Cerebellar cortex (tissue), 1 donor: ENCODE results near the gene TBX1.
A peak's percentile ranks its signal among the peaks of the same experiment; 100 is the strongest.

ENCODE experiments used
- DNase-seq: peaks from one replicate; pipeline ENCODE4 v3.0.0-alpha.2; 2015; ENCODE audit warnings: low spot score

TBX1 gene

GRCh38 chr22:19738664-19739447, 21.7 kb upstream of the TBX1 start:
- DNase-seq: no peak

- DNase-seq: no peak
Measured at GRCh38 chr22:19739448-19739895, 21.1 kb upstream of the TBX1 start.

- no peak for DNase-seq
Measured at GRCh38 chr22:19739911-19740449, 20.6 kb upstream of the TBX1 start.

DNA sequence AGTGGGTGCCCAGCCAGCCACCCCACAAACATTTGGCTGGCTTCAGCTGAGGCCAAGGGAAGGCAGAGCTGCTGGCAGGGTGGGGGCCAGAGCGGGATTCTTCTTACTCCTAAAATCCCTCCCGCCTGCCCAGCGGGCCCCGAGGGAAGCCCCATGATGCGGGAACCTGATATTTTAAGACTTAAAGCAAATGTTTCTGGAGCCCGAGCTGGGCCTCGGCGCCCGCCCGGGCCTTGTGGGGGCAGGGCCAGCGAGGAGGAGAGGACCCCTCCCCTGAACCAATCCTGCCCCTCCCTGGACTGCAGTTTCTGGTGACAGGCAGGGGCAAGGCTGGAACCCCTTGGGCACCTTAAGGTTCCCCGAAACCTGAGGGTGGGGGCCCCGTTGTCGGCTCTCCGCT, 20.0 kb upstream of the TBX1 start:
- DNase-seq: no peak

GRCh38 chr22:19741053-19741452, 19.5 kb upstream of the TBX1 start:
- DNase-seq: no peak

DNA sequence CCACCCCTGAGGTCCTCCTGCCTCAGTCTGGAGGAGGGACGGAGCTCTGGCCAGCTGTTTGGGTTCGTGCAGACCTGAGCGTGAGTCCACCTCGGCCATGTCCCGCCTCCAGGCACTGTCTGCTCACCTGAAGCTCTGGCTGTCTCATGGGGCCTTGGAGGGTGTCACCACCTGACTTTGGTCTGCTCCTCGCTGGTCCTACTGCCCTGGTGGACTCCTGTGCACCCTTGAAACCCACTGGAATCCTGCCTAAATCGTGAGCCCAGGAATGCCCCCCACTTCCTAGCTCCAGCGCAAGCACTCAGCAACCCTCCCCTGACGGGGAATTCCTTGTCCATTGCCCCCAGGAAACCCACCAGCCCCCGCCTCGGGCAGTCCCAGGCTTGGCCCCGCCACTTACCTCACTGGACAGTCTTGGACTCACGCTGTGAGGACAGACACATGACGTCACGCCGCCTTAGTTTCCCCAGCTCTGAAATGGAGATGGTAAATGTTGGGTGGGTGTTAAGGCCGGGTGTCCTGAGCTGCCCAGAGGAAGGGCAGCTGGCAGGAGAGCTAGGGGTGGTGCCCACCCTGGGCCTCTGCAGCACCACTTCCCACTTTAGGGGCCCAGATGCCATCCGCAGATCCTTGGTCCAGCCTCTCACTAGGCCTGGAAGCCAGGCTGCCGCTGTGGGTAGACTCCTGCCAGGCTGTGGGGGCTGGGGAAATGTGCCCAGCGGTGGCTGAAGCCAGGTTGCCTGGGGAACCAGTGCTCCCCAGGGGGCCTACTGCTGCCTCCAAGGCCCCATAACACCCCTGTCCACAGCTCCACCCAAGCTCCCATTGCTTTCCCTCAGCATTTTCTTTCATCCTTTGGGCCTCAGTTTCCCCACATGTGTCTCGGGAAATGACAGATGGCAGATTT, 18.2 kb upstream of the TBX1 start:
- no peak for DNase-seq

GRCh38 chr22:19743081-19743480, 17.5 kb upstream of the TBX1 start:
- DNase-seq: no peak

DNA sequence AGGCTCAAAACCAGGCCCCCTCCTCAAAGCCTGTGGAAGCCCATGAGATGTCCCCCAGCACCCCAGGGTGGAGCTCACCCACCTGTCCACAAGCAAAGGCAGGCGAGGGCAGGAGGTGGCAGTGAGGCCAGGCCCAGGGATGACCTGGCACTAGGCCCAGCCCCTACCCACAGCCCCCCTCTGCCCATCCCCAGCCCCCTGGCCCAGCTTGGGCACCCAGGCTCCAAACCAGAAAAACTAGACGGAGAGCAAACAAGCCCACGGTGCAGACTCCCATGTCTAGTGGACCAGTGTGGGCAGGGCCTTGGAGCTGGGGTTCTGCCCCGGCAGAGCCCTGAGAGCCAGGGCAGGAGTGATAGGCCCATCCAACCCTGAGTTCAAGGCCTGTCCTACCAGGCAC, 16.9 kb upstream of the TBX1 start:
- DNase-seq: no peak

DNA sequence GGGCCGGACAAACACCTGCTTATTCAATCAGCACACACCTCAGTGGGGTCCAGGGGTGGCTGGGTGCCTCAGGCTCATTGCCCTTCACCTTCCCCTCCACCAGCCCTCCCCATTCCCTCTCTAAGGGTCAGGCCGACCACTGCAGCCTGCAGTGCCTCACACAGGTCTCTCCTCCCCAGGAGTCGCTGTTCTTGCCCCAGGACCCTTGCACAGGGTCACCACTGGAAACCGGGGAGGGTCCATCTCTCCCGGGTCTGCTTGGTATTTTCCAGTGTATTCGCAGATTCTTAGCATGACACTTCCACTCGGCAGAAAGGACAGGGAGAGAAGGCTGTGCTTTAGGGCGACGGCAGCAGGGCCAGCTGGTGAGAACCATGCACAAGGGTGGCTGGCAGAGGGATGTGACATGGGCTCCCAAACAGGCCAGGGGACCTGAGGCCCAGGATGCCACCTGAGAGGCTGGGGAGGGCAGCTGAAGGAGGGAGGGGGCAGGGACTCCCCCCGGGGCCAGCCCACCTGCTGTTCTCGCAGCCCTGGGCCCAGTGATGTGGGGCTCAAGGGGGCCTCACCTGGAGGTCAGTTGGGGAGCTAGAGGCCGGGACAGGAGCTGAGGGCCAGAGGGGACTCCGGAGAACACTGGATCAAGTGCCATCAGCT, 16.1 kb upstream of the TBX1 start:
- no peak for DNase-seq

DNA sequence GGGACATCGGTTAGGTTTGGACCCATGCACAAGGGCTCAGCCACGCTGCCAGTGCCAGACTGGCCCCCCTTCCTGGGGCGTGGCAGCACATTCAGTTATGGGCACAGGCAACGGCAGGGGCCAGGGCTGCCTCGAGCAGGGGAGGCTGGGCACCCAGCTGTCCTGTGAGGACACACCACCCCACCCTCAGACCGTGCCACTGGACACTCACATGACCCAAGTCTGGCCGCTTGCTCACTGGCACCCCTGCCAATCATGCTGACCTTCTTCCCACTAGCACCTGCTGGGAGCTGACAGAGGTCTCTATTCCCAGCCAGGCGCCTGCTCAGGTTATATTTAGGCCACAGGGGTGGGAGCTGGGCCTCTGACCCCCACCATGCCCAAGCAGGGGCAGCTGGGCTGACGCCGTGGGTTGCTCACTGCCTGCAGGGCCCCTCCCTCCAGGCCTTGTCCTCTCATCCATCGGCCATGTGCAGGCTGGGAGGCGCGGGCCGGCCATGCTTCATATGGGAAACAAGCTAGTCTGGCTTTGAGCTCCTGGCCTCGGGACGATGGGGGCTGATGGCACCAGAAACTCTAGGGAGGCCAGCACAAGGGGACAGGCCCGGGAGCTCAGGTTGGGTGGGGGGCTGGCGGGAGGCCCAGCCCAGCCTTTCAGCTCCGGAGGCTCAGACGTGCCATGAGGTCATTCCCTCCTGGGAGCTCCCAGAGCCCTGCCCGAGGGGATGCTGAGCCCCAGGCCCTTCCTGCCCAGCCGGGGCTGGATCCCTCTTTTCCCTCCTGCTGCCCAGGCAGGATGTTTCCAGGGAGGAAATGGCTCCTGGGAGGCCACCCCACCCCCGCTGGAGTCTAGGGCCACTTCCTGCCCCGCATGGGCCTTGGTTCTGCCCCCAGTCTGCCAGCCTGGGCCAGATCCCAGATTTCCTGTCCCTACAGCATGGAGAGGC, 15.2 kb upstream of the TBX1 start:
- no peak for DNase-seq

DNA sequence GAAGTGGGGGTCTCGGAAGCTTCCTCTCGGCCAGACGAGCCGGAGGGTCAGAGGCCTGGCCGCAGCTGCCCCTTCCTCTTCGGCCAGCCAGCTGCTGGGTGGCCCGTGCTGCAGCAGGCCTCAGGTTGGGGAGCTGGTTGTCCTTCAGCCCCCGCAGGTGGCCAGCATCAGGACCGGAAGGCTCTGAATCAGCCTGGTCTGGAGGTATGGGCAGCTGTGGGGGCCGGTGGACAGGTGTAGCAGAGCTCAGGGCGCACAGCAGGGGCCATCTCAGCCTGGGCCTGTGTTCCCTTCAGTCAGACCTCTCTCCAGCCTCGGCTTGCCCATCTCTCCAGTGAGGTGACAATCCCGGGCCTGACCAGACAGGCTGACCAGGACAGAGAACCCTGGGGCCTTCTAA, 13.9 kb upstream of the TBX1 start:
- no peak for DNase-seq

DNA sequence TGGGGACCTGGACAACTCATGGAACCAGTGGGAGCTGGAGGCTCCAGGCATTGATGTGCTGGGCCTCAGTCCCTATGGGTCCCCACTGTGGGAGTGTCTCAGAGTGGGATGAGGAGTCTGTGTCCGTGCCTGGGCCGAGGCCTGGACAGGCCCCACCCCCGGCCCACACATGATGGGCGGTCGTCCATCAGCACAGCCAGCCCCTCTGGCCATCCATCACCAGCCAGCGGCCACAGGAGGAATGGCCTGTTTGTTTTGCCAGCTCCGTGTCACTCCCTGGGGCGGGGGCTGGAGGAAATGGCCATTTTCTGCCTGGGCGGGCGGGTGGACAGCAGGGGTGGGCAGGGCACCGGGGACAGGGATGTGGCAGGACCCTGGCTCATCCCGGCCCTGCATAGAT, 13.0 kb upstream of the TBX1 start:
- no peak for DNase-seq

- no peak for DNase-seq
Measured at GRCh38 chr22:19748139-19748538, 12.4 kb upstream of the TBX1 start.

DNA sequence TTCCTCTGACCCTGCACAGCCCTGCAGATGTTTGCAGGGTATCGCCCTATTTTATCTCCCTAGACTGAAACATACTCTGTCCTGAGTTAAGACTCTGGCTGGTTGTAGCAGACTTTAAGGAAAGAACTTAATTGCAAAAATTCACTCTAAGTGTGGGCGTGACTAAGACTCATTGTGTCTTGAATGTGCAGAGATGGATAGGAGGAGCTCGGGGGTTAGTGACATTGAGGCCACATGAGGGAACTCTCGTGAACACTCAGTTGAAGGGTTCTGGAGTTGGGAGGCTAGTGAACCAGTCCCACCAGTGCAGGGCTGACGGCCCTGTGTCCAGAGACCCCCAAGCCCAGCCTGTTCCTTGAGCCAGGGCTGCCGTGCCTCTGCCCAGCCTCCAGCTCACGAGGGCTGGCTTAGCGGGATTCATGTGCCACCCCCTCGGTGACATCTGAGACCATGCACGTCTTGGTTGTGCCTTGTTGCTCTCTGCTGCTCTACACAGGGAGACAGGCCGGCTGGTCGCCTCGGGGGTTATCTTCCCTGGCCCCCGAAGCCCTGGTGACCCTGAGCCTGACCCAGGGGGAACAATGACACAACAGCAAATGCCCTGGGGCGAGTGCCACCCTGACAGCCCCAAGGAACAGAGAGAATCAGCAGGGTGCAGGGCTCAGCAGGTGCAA, 11.4 kb upstream of the TBX1 start:
- no peak for DNase-seq

DNA sequence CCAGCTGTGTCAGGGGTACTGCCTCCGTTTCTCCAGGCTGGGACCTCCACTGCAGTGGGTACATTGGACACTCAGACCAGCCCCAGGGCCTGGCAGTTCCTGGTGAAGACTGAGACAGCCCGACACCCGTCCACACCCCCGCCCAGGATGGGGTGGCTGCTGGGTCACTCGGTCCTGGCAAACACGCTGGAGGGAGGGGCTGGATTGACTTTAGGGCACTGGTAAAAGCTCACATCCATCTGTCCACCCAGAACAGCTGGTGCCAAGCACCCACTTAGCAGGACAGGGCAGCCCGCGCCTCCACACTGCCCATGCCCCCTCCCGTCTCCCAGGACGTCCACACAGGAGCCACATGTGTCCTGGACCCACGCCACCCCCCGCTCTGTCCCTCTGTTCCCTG, 10.7 kb upstream of the TBX1 start:
- no peak for DNase-seq

GRCh38 chr22:19750507-19751490, 9.8 kb upstream of the TBX1 start:
- no peak for DNase-seq

- DNase-seq: no peak
Measured at GRCh38 chr22:19751497-19752245, 8.9 kb upstream of the TBX1 start.

DNA sequence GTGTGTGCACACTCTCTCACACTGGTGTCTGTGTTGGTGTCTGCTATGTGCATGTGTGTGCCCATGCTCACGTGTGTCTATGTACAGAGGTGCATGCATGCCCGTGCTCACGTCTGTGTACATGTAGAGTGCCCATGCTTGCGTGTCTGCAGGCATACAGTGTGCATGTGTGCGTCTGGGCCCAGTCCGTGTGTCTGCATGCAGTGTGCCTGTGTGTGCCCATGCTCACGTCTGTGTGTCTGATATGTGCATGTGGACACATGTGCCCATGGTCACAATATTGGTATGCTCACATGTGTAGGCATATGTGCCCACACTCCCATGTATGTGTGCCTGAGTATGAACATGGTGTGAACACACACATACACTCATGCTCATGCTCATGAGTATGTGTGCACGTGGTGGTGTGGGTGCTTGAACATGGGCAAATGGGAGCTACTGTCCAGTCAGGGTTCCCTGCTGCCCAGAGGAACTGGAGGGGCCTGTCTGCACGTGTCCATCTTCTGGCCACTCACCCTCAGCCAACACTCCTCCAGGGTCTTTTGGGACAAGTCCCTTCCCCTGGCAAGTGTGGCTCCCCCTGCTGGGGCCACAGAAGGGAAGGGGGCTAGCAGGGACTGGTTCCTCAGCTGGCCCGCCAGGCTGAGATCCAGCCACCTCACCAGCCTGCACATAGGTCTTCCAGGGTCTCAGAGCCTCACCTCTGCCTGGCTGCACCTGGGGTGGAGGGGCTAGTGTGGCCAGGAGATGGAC, 7.3 kb upstream of the TBX1 start:
- DNase-seq: peak; percentile 29
